Osteoblast (primary cell): ENCODE measurements around the gene LILRA5. TPM values are rescaled to one million over a fixed set of nuclear protein-coding genes. Genes with fewer than 3 reads are reported as not detected.
A peak's percentile ranks its signal among the peaks of the same experiment; 100 is the strongest.
"Not testable (repeated sequence)": the region's sequence is repeated elsewhere in the genome, so short reads cannot be mapped to it uniquely, and the experiment has no call there.

Experiments used
- DNase-seq: peaks from one replicate; pipeline ENCODE4 v3.0.0; 2011; ENCODE audit warnings: low spot score, mixed read lengths; ENCODE audit not compliant: insufficient read length; ENCODE audit errors: missing footprints
- H2AFZ ChIP-seq: 2 replicates; pipeline ENCODE4 v1.6.0; 2011; ENCODE audit warnings: mild to moderate bottlenecking, low read length
- H3K27ac ChIP-seq: 2 replicates; pipeline ENCODE4 v1.5.1; 2011; ENCODE audit warnings: mild to moderate bottlenecking, low read depth, low read length, moderate library complexity
- H3K27me3 ChIP-seq: 2 replicates; pipeline ENCODE4 v1.6.0; 2012; ENCODE audit warnings: mild to moderate bottlenecking, control low read depth, inconsistent platforms, low read length, moderate library complexity; ENCODE audit not compliant: insufficient read depth
- H3K36me3 ChIP-seq: 2 replicates; pipeline ENCODE4 v1.5.1; 2011; ENCODE audit warnings: mild to moderate bottlenecking, low read length, control low read depth, moderate library complexity; ENCODE audit not compliant: insufficient read depth
- H3K4me1 ChIP-seq: 2 replicates; pipeline ENCODE4 v1.5.1; 2011; ENCODE audit warnings: mild to moderate bottlenecking, low read length, control low read depth, moderate library complexity; ENCODE audit not compliant: insufficient read depth
- H3K4me2 ChIP-seq: 2 replicates; pipeline ENCODE4 v1.6.0; 2011; ENCODE audit warnings: mild to moderate bottlenecking, low read length; ENCODE audit not compliant: insufficient read depth
- H3K4me3 ChIP-seq: fragments of 200-600 bp; sonication (generic); 3 replicates; pipeline ENCODE4 v1.5.1; 2012; ENCODE audit warnings: mild to moderate bottlenecking, low read length, inconsistent platforms; ENCODE audit not compliant: insufficient read depth
- H3K79me2 ChIP-seq: 2 replicates; pipeline ENCODE4 v1.6.0; 2012; ENCODE audit warnings: mild to moderate bottlenecking, low read length, control low read depth, inconsistent platforms; ENCODE audit not compliant: insufficient read depth
- H3K9me3 ChIP-seq: 2 replicates; pipeline ENCODE4 v1.5.1; 2011; ENCODE audit warnings: low read depth, low read length, control low read depth
- H4K20me1 ChIP-seq: 2 replicates; pipeline ENCODE4 v1.6.0; 2012; ENCODE audit warnings: mild to moderate bottlenecking, low read length, control low read depth; ENCODE audit not compliant: insufficient read depth
- total RNA-seq: library from RNA; depleted of rRNA; stranded (reverse); fragments of >200 nt; gene quantifications from 2 replicates; pipeline ENCODE4 v1.2.3, GENCODE V29; 2012
- TF ChIP-seq, protein P1 (sequence below): IDR thresholded peaks from 2 replicates; pipeline ENCODE4 v1.5.1; 2011; ENCODE audit warnings: mild to moderate bottlenecking, low read depth, low read length, moderate library complexity; ENCODE audit errors: extremely low read depth

The LILRA5 gene
- total RNA-seq, 1 donor, result 0.36 TPM

DNA sequence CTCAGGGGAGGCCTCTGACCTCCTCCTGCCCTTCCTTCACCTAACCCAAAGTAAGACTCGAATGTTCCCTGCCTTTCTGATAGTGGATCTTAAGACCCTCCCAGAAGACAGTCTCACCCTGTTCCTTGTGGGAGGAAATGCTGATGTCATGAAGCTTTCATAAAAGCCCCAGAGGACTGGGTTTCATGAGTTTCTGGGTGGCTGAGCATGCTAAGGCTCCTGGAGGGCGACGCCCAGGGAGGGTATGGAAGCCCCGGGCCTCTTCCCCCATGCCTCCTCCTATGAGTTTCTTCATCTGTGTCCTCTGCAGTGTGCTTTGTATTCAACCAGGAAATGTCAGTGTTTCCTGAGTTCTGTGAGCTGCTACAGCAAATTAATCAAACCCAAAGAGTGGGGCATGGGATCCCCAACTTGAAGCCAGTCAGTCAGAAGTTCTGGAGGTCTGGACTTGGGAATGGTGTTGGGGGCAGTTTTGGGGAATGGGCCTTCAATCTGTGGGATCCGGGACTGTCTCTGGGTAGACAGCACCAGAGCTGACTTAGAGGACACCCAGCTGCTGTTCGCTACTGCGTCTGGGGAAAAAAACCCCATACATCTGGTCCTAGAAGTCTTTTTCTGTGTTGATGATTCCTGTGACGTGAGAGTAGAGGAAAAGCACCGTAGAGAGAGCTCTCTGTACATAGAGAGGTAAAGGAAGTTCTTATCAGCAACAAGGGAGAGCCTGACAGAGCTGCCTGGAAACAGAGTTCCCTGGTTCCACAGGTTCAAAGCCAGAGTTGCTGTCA lies 30.1 kb downstream of the LILRA5 start:
- H3K27me3 ChIP-seq, result peaks cover 4% of the 10 kb centered on the region
- no peak overlapping the region for H3K4me3 ChIP-seq
- H4K20me1 ChIP-seq, result no peaks in the 10 kb centered on the region
- H3K9me3 ChIP-seq, result no peaks in the 10 kb centered on the region
- H3K36me3 ChIP-seq, result no peaks in the 10 kb centered on the region
- H3K4me1 ChIP-seq, result peaks cover 1% of the 10 kb centered on the region
- H3K4me2 ChIP-seq, result no peak overlapping the region
- H3K27ac ChIP-seq, result no peak overlapping the region
- H3K79me2 ChIP-seq, result no peaks in the 10 kb centered on the region
- peak; percentile 50 for DNase-seq
- H2AFZ ChIP-seq, result no peak overlapping the region
- TF ChIP-seq, protein P1, sequence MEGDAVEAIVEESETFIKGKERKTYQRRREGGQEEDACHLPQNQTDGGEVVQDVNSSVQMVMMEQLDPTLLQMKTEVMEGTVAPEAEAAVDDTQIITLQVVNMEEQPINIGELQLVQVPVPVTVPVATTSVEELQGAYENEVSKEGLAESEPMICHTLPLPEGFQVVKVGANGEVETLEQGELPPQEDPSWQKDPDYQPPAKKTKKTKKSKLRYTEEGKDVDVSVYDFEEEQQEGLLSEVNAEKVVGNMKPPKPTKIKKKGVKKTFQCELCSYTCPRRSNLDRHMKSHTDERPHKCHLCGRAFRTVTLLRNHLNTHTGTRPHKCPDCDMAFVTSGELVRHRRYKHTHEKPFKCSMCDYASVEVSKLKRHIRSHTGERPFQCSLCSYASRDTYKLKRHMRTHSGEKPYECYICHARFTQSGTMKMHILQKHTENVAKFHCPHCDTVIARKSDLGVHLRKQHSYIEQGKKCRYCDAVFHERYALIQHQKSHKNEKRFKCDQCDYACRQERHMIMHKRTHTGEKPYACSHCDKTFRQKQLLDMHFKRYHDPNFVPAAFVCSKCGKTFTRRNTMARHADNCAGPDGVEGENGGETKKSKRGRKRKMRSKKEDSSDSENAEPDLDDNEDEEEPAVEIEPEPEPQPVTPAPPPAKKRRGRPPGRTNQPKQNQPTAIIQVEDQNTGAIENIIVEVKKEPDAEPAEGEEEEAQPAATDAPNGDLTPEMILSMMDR, result no peak

DNA sequence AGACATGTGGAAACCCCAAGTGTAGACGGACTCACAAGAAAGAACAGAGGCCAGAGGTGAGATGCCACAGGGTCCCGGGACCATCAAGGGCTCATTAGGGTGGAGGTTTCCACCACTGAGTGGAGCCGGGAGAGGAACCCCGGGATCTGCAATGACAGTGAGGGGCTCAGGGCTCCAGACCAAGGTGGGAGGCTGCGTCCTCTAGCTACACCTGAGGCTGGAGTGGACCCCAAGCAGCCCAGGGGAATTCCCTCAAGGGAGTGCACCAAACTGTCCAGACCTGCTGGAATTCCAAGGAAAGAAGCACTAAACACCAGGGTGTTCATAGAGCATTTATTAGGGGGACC lies 31.3 kb downstream of the LILRA5 start:
- H2AFZ ChIP-seq, H3K79me2 ChIP-seq, H3K4me3 ChIP-seq, H3K9me3 ChIP-seq, H3K4me1 ChIP-seq, H3K27me3 ChIP-seq, H3K36me3 ChIP-seq, H3K27ac ChIP-seq, H4K20me1 ChIP-seq, H3K4me2 ChIP-seq: not testable (repeated sequence)
- peak; percentile 9 for DNase-seq

DNA sequence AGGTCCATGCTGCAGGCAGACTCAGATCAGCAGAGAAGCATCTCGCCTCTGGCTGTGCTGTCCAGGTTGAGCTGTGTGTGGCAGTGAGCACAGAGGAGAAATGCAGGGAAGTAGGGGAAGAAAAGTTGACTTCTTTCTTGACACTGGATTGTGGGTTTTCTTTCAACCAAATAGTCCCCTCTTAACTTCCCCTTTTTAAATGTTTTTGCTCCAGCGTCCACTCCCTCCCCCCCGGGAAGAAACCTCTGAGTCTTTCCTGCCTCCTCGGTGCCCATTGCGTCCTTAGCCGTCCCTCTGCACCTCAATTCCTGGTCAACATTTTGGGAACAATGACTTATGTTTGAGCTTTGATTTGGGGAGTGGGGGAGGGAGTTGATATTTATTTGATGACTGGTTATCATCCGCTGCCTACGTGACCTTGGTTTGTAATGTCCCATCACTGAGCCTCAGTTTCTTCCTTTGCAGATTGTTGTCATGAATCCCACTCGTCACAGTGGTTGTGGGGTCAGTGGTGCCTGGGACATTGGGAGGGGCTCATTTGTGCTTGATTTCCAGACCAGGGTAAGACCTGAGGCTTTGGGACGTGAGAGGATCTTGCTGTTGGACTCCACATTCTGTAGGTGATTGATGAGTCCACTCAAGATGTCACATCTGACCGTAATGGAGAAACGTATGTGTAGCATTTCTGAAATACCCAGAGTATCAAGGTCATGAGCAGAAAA lies 31.8 kb downstream of the LILRA5 start, which contains the start of gene LILRB2:
LILRB2 (minus strand) TSS at position 104 of the 722 bp plus-strand sequence. CDS start 614 bp downstream, outside the sequence.
- Histone ChIP-seq H4K20me1 (no peaks in the 10 kb centered on the region), H3K79me2 (no peaks in the 10 kb centered on the region), H3K27ac (no peak within 1 kb of the TSS), H3K9me3 (no peaks in the 10 kb centered on the region), H3K27me3 (peaks cover 4% of the 10 kb centered on the region), H3K4me1 (no peaks in the 10 kb centered on the region), H2AFZ (no peak within 1 kb of the TSS), H3K4me3 (no peak within 1 kb of the TSS), H3K4me2 (no peak within 1 kb of the TSS), H3K36me3 (no peaks in the 10 kb centered on the region)
- DNase-seq, result peak; percentile 52
- TF ChIP-seq, protein P1, result no peak

DNA sequence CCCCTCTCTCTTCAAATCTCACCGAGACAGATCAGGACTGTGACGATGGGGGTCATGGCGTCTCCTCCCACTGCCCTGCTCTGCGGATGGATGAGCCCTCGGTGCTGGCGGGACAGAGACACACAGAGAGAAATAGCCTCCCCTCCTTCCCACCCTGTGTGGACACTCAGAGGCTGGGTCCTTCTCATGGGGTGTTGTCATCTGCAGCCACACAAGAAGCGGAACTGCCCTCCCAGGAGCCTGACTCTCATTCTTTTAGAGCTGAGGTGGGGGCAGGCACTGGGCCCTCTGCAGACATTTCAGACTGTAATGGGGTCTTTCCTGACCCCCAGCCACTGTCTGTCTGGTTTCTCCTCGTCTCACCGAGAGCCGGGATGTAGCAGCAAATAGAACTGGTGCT lies 32.5 kb downstream of the LILRA5 start:
- H3K4me1 ChIP-seq, DNase-seq, H3K9me3 ChIP-seq, H3K79me2 ChIP-seq, H2AFZ ChIP-seq, H3K27ac ChIP-seq, H4K20me1 ChIP-seq, H3K36me3 ChIP-seq, H3K4me2 ChIP-seq, H3K27me3 ChIP-seq, H3K4me3 ChIP-seq: not testable (repeated sequence)

DNA sequence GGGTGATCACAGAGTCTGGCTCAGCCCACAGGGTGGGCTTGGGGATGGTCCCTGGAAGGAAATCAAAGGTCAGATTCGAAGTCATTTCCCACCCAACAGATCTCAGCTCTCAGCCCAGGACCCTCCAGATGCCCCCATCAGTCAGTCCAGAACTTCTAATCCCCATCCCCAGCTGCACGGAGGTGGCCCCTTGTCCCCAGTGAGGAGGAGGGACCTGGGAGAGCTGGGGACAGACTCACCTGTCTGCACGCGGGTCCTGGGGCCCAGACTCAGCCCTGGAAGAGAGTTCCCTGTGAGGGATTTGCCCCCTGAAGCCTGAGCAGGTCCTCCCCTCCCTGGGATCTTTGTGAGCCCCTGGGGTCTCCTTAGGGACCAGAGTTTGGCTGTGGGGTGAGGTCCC lies 32.9 kb downstream of the LILRA5 start:
- not testable (repeated sequence) for H2AFZ ChIP-seq, H3K27me3 ChIP-seq, H3K4me2 ChIP-seq

More for the DNA sequence above, 32.9 kb downstream of the LILRA5 start:
- not testable (repeated sequence) for H3K4me1 ChIP-seq, H4K20me1 ChIP-seq, H3K9me3 ChIP-seq, H3K79me2 ChIP-seq, H3K27ac ChIP-seq, H3K4me3 ChIP-seq, H3K36me3 ChIP-seq
- DNase-seq, result peak; percentile 10
